ENCODE data around the gene PLPPR3. TPM values are rescaled to one million over a fixed set of nuclear protein-coding genes. Genes with fewer than 3 reads are reported as not detected.

PLPPR3 gene
- polyA plus RNA-seq, 1 of the 3 experiments (the other 2 are of a cell fraction): 1.6 TPM

GRCh38 chr19:800360-801029 lies 21.3 kb downstream of the PLPPR3 start:
- Histone ChIP-seq H3K27me3 (ENCODE audit: insufficient read depth) (no peaks in the 10 kb centered on the region), H4K20me1 (ENCODE audit: insufficient read depth) (peaks cover 76% of the 10 kb centered on the region), H3K9ac (peak overlapping the region; percentile 31; the same call in 1 of the 2 replicates), H3K27ac (ENCODE audit: low read depth in 2 of 2, low read length in 1 of 2) (peak overlapping the region; percentile 11 to 87; a peak in 3 of 4 replicates), H3K36me3 (replicated peaks in 1 of 2; ENCODE audit: control insufficient read depth in 1 of 2, insufficient read depth in 2 of 2, low read length in 1 of 2) (peaks cover 22 to 40% of the 10 kb centered on the region in 2 experiments), H3K79me2 (ENCODE audit: insufficient read depth) (peaks cover 76% of the 10 kb centered on the region), H2AFZ (ENCODE audit: low read depth) (no peak overlapping the region), H3K4me2 (peak overlapping the region; percentile 95), H3K4me3 (ENCODE audit: low read depth in 2 of 2, low read length in 1 of 2) (peak overlapping the region; percentile 21 to 85), H3F3A (replicated peaks; ENCODE audit: insufficient read depth) (no peaks in the 10 kb centered on the region), H3K4me1 (ENCODE audit: control insufficient read depth in 1 of 2, insufficient read depth in 2 of 2, low read depth in 1 of 2, low read length in 1 of 2) (peaks cover 29 to 47% of the 10 kb centered on the region in 2 experiments; a peak in 3 of 4 replicates), H3K9me2 (no peaks in the 10 kb centered on the region), H3K9me3 (no peaks in the 10 kb centered on the region)
- 37% methylated on average over 10 of the region's 17 CpGs for WGBS (ENCODE audit: low lambda C conversion rate)
- ChIA-PET POLR2A (interaction anchor here (1.2 kb wide), 1 partner anchor 15 kb away, joined by 4 read pairs; no protein-coding TSS in a partner anchor), CTCF (interaction anchor here (0.9 to 1.3 kb wide), 5 partner anchors 11 to 420 kb away, joined by 3 to 5 read pairs (median 3); no protein-coding TSS in a partner anchor)
- peak; percentile 47 for DNase-seq
- TF ChIP-seq RAD21 (IDR thresholded peaks at IDR 0.05; ENCODE audit: low read length) (0 out of 2 replicates have a peak, but pooled peaks have one; percentile 11), MXI1 (IDR thresholded peaks at IDR 0.05; ENCODE audit: low read depth, low read length) (peak; percentile 63), YY1 (IDR thresholded peaks at IDR 0.05; ENCODE audit: low read depth) (no peak), GATA2 (CRISPR knock-in tag; IDR thresholded peaks at IDR 0.05) (peak; percentile 70), SIN3A (IDR thresholded peaks at IDR 0.05; ENCODE audit: borderline replicate concordance, low read depth, low read length) (no peak)

GRCh38 chr19:799076-799881 lies 22.5 kb downstream of the PLPPR3 start:
- Histone ChIP-seq H3F3A (replicated peaks; ENCODE audit: insufficient read depth) (peaks cover under 1% of the 10 kb centered on the region), H3K79me2 (ENCODE audit: insufficient read depth) (peaks cover 64% of the 10 kb centered on the region), H2AFZ (ENCODE audit: low read depth) (no peak overlapping the region), H3K4me1 (ENCODE audit: control insufficient read depth in 1 of 2, insufficient read depth in 2 of 2, low read depth in 1 of 2, low read length in 1 of 2) (peaks cover 29 to 47% of the 10 kb centered on the region in 2 experiments; a peak in 3 of 4 replicates), H3K4me2 (peak overlapping the region; percentile 95), H3K9me2 (no peaks in the 10 kb centered on the region), H3K4me3 (ENCODE audit: low read depth in 2 of 2, low read length in 1 of 2) (peak overlapping the region; percentile 85 to 88), H3K27me3 (ENCODE audit: insufficient read depth) (no peaks in the 10 kb centered on the region), H4K20me1 (ENCODE audit: insufficient read depth) (peaks cover 64% of the 10 kb centered on the region), H3K9me3 (no peaks in the 10 kb centered on the region), H3K9ac (peak overlapping the region; percentile 96), H3K27ac (ENCODE audit: low read depth in 2 of 2, low read length in 1 of 2) (peak overlapping the region; percentile 31 to 70; a peak in 3 of 4 replicates), H3K36me3 (replicated peaks in 1 of 2; ENCODE audit: control insufficient read depth in 1 of 2, insufficient read depth in 2 of 2, low read length in 1 of 2) (peaks cover 19 to 28% of the 10 kb centered on the region in 2 experiments)
- DNase-seq: peak; percentile 41
- CTCF ChIA-PET: interaction anchor here (1.3 kb wide), 1 partner anchor 32 kb away, joined by 3 read pairs; no protein-coding TSS in a partner anchor
- WGBS (ENCODE audit: low lambda C conversion rate): 4% methylated on average over 18 of the region's 28 CpGs
- POLR2A ChIA-PET: no interaction called here
- TF ChIP-seq MXI1 (IDR thresholded peaks at IDR 0.05; ENCODE audit: low read depth, low read length) (peak; percentile 22; the same call in 1 of the 2 replicates), SIN3A (IDR thresholded peaks at IDR 0.05; ENCODE audit: borderline replicate concordance, low read depth, low read length) (peak; percentile 56; the same call in 1 of the 2 replicates), CTCF (IDR thresholded peaks at IDR 0.05) (peak; percentile 41), RXRA (IDR thresholded peaks at IDR 0.05; ENCODE audit: borderline replicate concordance, low read depth) (peak; percentile 62; the same call in 1 of the 2 replicates), RFX5 (IDR thresholded peaks at IDR 0.05; ENCODE audit: low read length) (no peak), SMC3 (IDR thresholded peaks at IDR 0.05; ENCODE audit: low read depth, low read length) (no peak), GABPA (IDR thresholded peaks at IDR 0.05; ENCODE audit: low read depth) (no peak)
